ENCODE data around the gene GABPA. TPM values are rescaled to one million over a fixed set of nuclear protein-coding genes. Genes with fewer than 3 reads are reported as not detected.
"Not testable (repeated sequence)": the region's sequence is repeated elsewhere in the genome, so short reads cannot be mapped to it uniquely, and the experiment has no call there.

The GABPA gene
- total RNA-seq, result 22.7 and 26.3 TPM in 2 replicates

DNA sequence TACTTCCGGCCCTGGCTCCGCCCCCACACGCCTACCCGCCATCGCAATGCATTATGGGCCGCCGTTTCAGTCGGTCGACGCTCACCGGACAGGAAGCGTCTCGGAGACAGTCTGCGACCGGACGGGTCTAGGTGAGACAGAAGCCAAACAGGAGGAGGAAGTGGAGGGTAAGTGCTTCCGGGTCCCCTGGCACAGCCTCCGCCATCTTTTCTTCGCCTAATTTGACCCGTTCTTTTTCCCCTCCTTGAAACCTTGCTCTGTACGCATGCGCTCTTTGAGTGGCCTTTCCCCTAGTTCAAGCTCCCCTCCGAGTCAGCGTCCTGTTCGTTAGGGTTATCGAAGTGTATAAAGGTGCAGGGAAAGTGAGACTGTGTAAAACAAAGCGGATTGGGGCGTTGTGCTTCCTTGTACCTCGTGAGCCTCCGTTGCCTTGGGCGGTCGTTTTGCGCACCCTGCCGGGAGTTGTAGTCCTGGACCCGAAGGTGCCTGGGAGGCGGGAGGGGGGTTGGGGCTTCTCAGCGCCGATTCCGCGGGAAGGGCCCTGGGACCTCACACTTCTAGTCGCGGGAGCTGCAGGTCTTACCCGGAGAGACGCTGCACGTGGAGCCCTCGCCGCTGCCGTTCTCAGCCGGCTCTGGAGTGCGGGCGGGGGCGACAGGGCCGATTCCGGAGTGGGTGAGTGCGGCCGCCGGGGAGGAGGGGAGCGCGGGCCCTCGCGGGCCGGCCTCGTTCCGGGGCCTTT is at the start of gene GABPA, which contains the start of gene ATP5PF:
Gene GABPA (plus strand): TSS at position 69 of the 742 bp plus-strand sequence. CDS start 6,627 bp downstream, outside the sequence.
Gene ATP5PF (minus strand): TSS at position 1 of the 742 bp plus-strand sequence. CDS start 5,110 bp downstream, outside the sequence.
- peak; percentile 97 for DNase-seq (ENCODE audit: low spot score)
- Mint-ChIP-seq H3K27ac (peak within 1 kb of the TSS; percentile 100), H3K9me3 (no peaks in the 10 kb centered on the region), H3K27me3 (ENCODE audit: low read depth) (no peaks in the 10 kb centered on the region), H3K4me1 (ENCODE audit: low read depth) (peaks cover 34% of the 10 kb centered on the region), H3K36me3 (ENCODE audit: low read depth) (peaks cover 36% of the 10 kb centered on the region), H3K4me3 (ENCODE audit: low read depth) (peak within 1 kb of the TSS; percentile 99)
- intact Hi-C loops (cut with micrococcal nuclease), result loop anchor here (1.0 to 10.0 kb wide), 6 partner anchors 26 to 1110 kb away; partner anchors contain the start of genes ADAMTS1, APP and MRPL39

DNA sequence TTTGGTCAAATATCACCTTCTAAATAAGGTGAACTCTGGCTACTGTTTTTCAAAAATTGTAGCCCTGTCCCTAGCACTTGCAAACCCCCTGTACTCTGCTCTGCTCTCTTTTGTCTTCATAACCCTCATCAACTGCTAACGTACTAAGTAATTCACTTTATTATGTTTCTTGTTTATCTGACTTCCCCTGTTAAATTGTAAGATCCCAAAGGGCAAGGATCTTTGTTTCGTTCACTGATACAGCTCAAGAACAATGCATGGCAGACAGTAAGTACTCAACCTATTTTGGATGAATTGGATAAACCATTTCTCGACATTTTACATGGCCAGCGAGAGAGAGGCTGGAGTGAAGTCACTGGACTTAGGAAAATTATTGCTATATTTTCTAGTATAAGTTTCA is 47.0 kb upstream of the GABPA start:
- intact Hi-C loops (cut with micrococcal nuclease), result no loop called here
- no peak overlapping the region for H3K27ac Mint-ChIP-seq
- DNase-seq (ENCODE audit: low spot score), result no peak
- peaks cover 9% of the 10 kb centered on the region for H3K27me3 Mint-ChIP-seq (ENCODE audit: low read depth)
- H3K9me3 Mint-ChIP-seq, result no peaks in the 10 kb centered on the region
- no peaks in the 10 kb centered on the region for H3K36me3 Mint-ChIP-seq (ENCODE audit: low read depth)
- H3K4me1 Mint-ChIP-seq (ENCODE audit: low read depth), result no peaks in the 10 kb centered on the region
- no peak overlapping the region for H3K4me3 Mint-ChIP-seq (ENCODE audit: low read depth)

DNA sequence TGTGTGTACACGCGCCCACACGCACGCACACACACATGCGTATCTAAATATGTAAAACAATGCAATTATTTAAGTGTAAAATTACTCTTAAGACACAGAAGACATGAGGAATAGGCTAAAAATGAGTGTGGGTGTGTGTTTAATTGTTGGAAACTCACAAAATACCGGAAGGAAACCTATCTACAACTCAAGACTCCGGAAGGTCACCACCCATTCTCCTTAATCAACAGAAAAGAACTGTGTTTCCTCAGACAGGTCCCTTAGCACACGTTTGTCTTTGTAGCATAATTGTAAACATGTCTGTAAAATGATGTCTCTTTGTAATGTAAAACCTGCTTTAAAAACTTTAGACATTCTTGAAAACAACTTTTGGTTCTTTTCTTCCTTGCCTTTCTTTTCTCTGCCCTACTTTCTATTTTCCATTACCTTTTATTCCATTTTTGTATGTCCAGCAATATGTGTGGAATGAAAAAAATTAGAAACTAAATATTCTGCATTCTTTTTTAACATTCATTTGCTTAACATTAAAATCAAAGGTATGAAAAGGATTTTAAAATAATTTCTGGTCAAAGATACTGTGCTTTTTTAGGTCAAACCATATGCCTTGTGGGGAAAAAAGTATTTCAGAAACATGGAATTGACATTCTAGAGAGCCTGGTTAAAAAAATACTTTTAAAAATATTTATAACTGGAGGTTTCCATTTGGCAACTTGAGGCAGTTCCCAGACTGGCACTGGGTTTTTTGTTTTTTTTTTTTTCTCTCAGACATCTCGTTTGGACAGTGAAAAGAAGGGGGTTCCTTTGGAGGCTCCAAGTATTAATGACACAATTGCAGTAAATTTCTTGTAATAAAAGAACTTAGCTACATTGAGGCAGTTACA is 46.3 kb upstream of the GABPA start:
- H3K4me1 Mint-ChIP-seq (ENCODE audit: low read depth), result no peaks in the 10 kb centered on the region
- no peaks in the 10 kb centered on the region for H3K9me3 Mint-ChIP-seq
- DNase-seq (ENCODE audit: low spot score), result no peak
- no peaks in the 10 kb centered on the region for H3K36me3 Mint-ChIP-seq (ENCODE audit: low read depth)
- H3K27me3 Mint-ChIP-seq (ENCODE audit: low read depth), result peaks cover 9% of the 10 kb centered on the region
- H3K27ac Mint-ChIP-seq, result no peak overlapping the region
- intact Hi-C loops (cut with micrococcal nuclease), result no loop called here
- H3K4me3 Mint-ChIP-seq (ENCODE audit: low read depth), result no peak overlapping the region

DNA sequence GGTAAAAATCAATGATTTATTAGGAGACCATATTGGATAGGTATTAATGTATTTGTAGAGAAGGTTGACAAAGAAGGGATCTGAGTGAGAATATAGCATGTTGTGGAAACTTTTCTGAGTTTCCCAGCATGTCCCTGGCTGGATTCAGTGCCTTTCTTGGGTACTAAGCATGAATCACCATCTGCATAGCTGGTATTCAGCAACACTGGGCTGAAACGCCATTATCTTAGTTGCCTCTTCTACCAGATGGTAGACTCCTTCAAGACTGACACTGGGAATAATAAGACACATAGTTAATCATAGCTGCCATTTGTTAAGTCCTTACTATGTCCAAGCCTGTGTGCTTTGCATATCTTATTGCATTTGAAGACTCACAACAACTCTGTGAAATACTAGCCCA is 45.5 kb upstream of the GABPA start:
- Mint-ChIP-seq H3K36me3 (ENCODE audit: low read depth) (no peaks in the 10 kb centered on the region), H3K27me3 (ENCODE audit: low read depth) (peaks cover 8% of the 10 kb centered on the region), H3K9me3 (no peaks in the 10 kb centered on the region), H3K4me3 (ENCODE audit: low read depth) (no peak overlapping the region), H3K27ac (no peak overlapping the region), H3K4me1 (ENCODE audit: low read depth) (no peaks in the 10 kb centered on the region)
- DNase-seq (ENCODE audit: low spot score), result no peak
- intact Hi-C loops (cut with micrococcal nuclease), result no loop called here

DNA sequence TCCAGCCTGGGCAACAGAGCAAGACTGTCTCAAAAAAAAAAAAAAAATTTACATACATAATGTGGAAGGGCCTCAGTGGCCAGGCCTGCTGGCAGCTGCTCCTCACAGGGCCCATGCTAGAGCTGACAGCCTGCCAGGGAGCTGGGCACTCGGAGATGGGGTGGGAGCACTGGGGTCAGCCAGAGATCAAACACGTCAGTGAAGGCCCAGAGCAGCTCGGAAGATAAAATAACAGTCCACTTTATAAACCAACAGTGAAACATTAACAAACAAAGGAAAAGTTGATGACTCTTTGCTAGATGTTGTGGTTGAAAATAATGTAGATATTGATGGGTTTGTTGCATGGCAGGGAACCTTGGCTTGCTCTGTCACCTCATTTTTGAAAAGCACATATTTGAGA is 42.8 kb upstream of the GABPA start:
- intact Hi-C loops (cut with micrococcal nuclease), result no loop called here
- Mint-ChIP-seq H3K27me3 (ENCODE audit: low read depth) (no peaks in the 10 kb centered on the region), H3K4me3 (ENCODE audit: low read depth) (no peak overlapping the region), H3K9me3 (no peaks in the 10 kb centered on the region), H3K27ac (no peak overlapping the region), H3K4me1 (ENCODE audit: low read depth) (no peaks in the 10 kb centered on the region), H3K36me3 (ENCODE audit: low read depth) (no peaks in the 10 kb centered on the region)
- DNase-seq (ENCODE audit: low spot score), result no peak

DNA sequence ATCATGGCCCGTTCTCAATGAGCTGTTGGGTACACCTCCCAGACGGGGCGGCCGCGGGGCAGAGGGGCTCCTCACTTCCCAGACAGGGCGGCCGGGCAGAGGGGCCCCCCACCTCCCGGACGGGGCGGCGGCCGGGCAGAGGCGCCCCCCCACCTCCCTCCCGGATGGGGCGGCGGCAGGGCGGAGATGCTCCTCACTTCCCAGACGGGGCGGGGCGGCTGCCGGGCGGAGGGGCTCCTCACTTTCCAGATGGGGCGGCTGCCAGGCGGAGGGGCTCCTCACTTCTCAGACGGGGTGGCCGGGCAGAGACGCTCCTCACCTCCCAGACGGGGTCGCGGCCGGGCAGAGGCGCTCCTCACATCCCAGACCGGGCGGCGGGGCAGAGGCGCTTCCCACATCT is 39.3 kb upstream of the GABPA start:
- H3K4me3 Mint-ChIP-seq (ENCODE audit: low read depth); H3K9me3 Mint-ChIP-seq; H3K36me3 Mint-ChIP-seq (ENCODE audit: low read depth); intact Hi-C loops (cut with micrococcal nuclease); DNase-seq (ENCODE audit: low spot score); H3K27ac Mint-ChIP-seq; H3K27me3 Mint-ChIP-seq (ENCODE audit: low read depth); H3K4me1 Mint-ChIP-seq (ENCODE audit: low read depth): not testable (repeated sequence)

DNA sequence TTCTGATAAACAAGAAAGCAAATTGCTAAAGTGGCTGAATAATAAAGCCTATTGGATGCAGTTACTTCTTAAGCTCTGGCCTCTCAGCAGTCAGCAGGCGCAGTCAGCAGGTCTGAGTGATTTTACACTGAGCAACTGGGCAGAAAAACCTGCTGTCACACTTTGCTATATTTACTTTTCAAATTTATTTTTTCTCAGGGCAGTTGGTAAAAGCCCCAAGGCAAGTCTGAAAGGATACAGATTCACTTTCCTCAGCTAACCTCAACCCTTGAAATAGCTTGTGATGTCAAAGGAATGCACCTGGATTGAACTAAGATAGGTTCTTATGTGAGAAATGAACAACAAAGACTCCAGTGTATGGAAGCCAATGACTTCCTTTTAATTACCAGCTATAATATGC is 34.0 kb upstream of the GABPA start:
- Mint-ChIP-seq H3K27me3 (ENCODE audit: low read depth) (no peaks in the 10 kb centered on the region), H3K27ac (no peak overlapping the region), H3K4me3 (ENCODE audit: low read depth) (no peak overlapping the region), H3K4me1 (ENCODE audit: low read depth) (no peaks in the 10 kb centered on the region), H3K36me3 (ENCODE audit: low read depth) (no peaks in the 10 kb centered on the region), H3K9me3 (no peaks in the 10 kb centered on the region)
- intact Hi-C loops (cut with micrococcal nuclease), result no loop called here
- DNase-seq (ENCODE audit: low spot score), result no peak

DNA sequence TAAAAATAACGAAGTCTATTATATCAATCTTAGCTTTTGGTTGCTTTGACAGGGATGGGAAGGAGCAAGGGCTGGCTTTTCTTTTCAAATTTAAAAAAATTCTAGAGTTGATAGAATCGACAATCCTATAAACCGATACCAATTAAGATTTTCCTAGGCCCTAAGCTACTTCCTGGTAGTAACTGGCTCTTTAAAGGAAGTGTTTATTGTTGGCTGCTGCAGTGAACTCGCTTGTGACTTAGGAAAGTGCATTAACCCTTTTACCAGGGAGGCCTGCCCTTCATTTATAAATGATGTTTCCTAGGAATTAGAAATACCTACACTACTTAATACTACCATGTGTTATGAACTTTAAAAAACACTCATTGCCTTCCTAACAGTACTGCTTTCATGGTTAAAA is 33.2 kb upstream of the GABPA start:
- no peaks in the 10 kb centered on the region for H3K9me3 Mint-ChIP-seq
- no peak overlapping the region for H3K27ac Mint-ChIP-seq
- H3K36me3 Mint-ChIP-seq (ENCODE audit: low read depth), result no peaks in the 10 kb centered on the region
- DNase-seq (ENCODE audit: low spot score), result no peak
- H3K4me3 Mint-ChIP-seq (ENCODE audit: low read depth), result no peak overlapping the region
- no peaks in the 10 kb centered on the region for H3K4me1 Mint-ChIP-seq (ENCODE audit: low read depth)
- no peaks in the 10 kb centered on the region for H3K27me3 Mint-ChIP-seq (ENCODE audit: low read depth)
- intact Hi-C loops (cut with micrococcal nuclease), result no loop called here

DNA sequence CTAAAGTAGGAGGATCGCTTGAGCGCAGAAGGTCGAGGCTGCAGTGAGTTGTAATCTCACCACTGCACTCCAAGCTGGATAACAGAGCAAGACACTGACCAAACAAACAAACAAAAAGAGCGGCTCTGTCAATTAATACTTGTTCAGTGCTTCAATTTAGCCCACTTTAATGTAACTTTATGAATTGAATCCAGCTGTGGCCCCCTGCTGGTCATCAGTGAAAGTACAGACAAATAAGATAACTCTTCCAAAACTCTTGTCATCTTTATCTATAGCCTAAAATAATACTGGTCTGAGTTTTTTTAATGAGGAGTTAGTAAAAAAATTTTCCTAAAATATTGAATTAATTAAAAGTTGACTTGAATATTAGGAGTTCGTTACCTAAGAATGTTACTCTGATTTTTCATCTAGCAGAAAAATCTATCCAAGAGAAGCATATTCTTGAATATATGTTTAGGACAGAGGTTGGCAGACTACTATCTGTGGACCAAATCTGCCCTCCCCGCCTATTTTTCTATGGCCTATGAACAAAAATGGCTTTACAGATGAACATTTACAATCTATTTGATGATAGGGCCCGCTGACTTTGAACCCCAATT is 26.2 kb upstream of the GABPA start:
- intact Hi-C loops (cut with micrococcal nuclease), result loop anchor here (1.0 to 5.0 kb wide), 3 partner anchors 26 to 286 kb away; partner anchors contain the start of genes ATP5PF and GABPA
- Mint-ChIP-seq H3K9me3 (no peaks in the 10 kb centered on the region), H3K4me3 (ENCODE audit: low read depth) (no peak overlapping the region), H3K4me1 (ENCODE audit: low read depth) (peaks cover 1% of the 10 kb centered on the region), H3K36me3 (ENCODE audit: low read depth) (no peaks in the 10 kb centered on the region), H3K27ac (no peak overlapping the region), H3K27me3 (ENCODE audit: low read depth) (no peaks in the 10 kb centered on the region)
- DNase-seq (ENCODE audit: low spot score), result peak; percentile 14

DNA sequence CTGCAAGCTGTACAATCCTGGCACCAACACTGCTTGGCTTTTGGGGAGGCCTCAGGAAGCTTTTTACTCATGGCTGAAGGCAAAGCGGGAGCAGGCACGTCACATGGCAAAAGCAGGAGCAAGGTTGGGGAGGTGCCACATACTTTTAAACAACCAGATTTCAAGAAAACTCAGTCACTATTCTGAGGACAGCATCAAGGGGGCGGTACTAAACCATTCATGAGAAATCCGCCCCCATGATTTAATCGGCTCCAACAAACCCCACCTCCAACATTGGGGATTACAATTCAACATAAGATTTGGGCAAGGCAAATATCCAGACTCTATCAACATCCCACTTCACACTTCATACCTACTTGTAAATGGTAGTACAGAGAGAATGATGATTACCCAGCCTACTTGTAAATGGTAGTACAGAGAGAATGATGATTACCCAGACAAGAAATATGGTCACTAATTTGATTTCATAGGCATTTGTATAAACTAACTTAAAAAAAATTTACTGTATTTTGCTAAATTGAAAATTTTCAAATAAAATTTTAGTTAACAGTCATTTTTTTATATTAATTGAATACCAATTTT is 25.0 kb upstream of the GABPA start:
- Mint-ChIP-seq H3K4me1 (ENCODE audit: low read depth) (peaks cover 3% of the 10 kb centered on the region), H3K9me3 (no peaks in the 10 kb centered on the region), H3K27me3 (ENCODE audit: low read depth) (no peaks in the 10 kb centered on the region), H3K36me3 (ENCODE audit: low read depth) (no peaks in the 10 kb centered on the region), H3K27ac (no peak overlapping the region), H3K4me3 (ENCODE audit: low read depth) (no peak overlapping the region)
- DNase-seq (ENCODE audit: low spot score), result no peak
- intact Hi-C loops (cut with micrococcal nuclease), result loop anchor here (2.0 to 5.0 kb wide), 2 partner anchors 25 to 287 kb away; partner anchors contain the start of genes ATP5PF and GABPA

DNA sequence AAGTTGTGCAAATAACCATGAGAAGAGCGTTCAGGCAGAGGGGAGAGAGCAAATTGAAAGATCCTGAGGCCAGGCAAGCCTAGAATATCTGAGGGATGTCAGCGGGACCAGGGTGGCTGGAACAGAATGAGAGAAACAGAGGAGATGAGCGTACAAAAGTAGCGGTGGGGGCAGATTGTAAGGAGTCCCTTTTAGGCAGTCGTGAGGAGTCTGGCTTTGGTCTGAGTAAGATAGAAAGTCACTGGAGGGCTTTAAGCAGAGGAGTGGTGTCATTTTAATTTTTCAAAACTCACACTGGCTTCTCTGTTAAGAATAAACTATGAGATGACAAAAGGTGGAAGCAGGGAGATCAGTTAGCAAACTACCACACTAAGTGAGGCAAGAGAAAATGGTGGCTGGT is 24.2 kb upstream of the GABPA start:
- H3K4me3 Mint-ChIP-seq (ENCODE audit: low read depth), result no peak overlapping the region
- no peaks in the 10 kb centered on the region for H3K9me3 Mint-ChIP-seq
- H3K27ac Mint-ChIP-seq, result no peak overlapping the region
- intact Hi-C loops (cut with micrococcal nuclease), result no loop called here
- no peaks in the 10 kb centered on the region for H3K36me3 Mint-ChIP-seq (ENCODE audit: low read depth)
- DNase-seq (ENCODE audit: low spot score), result no peak
- H3K27me3 Mint-ChIP-seq (ENCODE audit: low read depth), result no peaks in the 10 kb centered on the region
- peaks cover 3% of the 10 kb centered on the region for H3K4me1 Mint-ChIP-seq (ENCODE audit: low read depth)

DNA sequence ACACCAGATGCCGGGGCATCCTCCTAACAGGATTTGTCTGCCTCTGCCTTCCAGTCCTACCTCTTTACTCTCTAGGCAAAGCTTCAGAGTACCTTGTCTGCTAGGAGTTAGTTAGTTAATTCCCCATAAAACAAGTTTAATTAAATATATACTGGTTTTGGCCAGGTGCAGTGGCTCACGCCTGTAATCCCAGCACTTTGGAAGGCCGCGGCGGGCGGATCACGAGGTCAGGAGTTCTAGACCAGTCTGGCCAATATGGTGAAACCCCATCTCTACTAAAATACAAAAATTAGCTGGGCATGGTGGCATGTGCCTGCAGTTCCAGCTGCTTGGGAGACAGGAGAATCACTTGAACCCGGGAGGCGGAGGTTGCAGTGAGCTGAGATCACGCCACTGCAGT is 20.7 kb upstream of the GABPA start:
- H3K9me3 Mint-ChIP-seq; intact Hi-C loops (cut with micrococcal nuclease); H3K4me1 Mint-ChIP-seq (ENCODE audit: low read depth); H3K27me3 Mint-ChIP-seq (ENCODE audit: low read depth); DNase-seq (ENCODE audit: low spot score); H3K27ac Mint-ChIP-seq; H3K36me3 Mint-ChIP-seq (ENCODE audit: low read depth); H3K4me3 Mint-ChIP-seq (ENCODE audit: low read depth): not testable (repeated sequence)
